HEK293 (cell line): ENCODE data around the gene NAPSA.

Experiments used
- CTCF ChIA-PET: fragments of 350-600 bp; formaldehyde crosslinking; extraction: SDS; loops from one replicate; lab custom pipeline; 2021; ENCODE audit warnings: antibody characterized with exemption; lab: Yijun Ruan, JAX
- POLR2A ChIA-PET: fragments of 300-600 bp; formaldehyde crosslinking; extraction: SDS; loops from one replicate; lab custom pipeline; 2020; ENCODE audit warnings: antibody characterized with exemption, inconsistent platforms; lab: Yijun Ruan, JAX
- H3K27ac ChIP-seq: fragments of 200-500 bp; sonication (Bioruptor generic); 2 replicates; pipeline ENCODE4 v1.5.1; 2014; ENCODE audit warnings: low read depth, low read length, control low read depth, inconsistent platforms; ENCODE audit errors: extremely low read depth
- H3K36me3 ChIP-seq, 2 experiments: fragments of 200-500 bp in 1 of 2; sonication (Bioruptor generic) in 1 of 2; 1 replicate in 1 of 2; 2 replicates in 1 of 2; pipeline ENCODE4 v1.5.1; 2014 to 2017; ENCODE audit warnings: inconsistent platforms in 2 of 2, low read length in 2 of 2; ENCODE audit not compliant: control insufficient read depth in 2 of 2, insufficient read depth in 1 of 2
- H3K4me1 ChIP-seq: fragments of 200-500 bp; sonication (Bioruptor generic); 2 replicates; pipeline ENCODE4 v1.5.1; 2014; ENCODE audit warnings: mild to moderate bottlenecking, low read length, inconsistent platforms; ENCODE audit not compliant: control insufficient read depth, insufficient read depth
- H3K4me3 ChIP-seq: 2 replicates; pipeline ENCODE4 v1.5.1; 2011; ENCODE audit warnings: low read depth, mild to moderate bottlenecking, control low read depth, low read length, moderate library complexity
- H3K9me3 ChIP-seq: fragments of 200-500 bp; sonication (Bioruptor generic); 2 replicates; pipeline ENCODE4 v1.5.1; 2014; ENCODE audit warnings: low read depth, low read length, inconsistent platforms; ENCODE audit not compliant: control insufficient read depth, insufficient read depth
- FEZF1 ChIP-seq: fragments of 450-650 bp; formaldehyde crosslinking; IDR thresholded peaks from 2 replicates; pipeline ENCODE4 v1.5.1; 2016; ENCODE audit warnings: missing biosample characterization, missing genetic modification characterization
- GLI4 ChIP-seq: fragments of 450-650 bp; formaldehyde crosslinking; IDR thresholded peaks from 2 replicates; pipeline ENCODE4 v1.5.1; 2016; ENCODE audit warnings: missing biosample characterization, missing genetic modification characterization
- GLIS1 ChIP-seq: fragments of 450-650 bp; formaldehyde crosslinking; IDR thresholded peaks from 2 replicates; pipeline ENCODE4 v1.5.1; 2016; ENCODE audit warnings: missing biosample characterization, missing genetic modification characterization
- KLF8 ChIP-seq: fragments of 450-650 bp; formaldehyde crosslinking; IDR thresholded peaks from 2 replicates; pipeline ENCODE4 v1.5.1; 2016; ENCODE audit warnings: missing biosample characterization, missing genetic modification characterization
- SP2 ChIP-seq: fragments of 450-650 bp; formaldehyde crosslinking; IDR thresholded peaks from 2 replicates; pipeline ENCODE4 v1.5.1; 2016; ENCODE audit warnings: missing biosample characterization, missing genetic modification characterization
- YY2 ChIP-seq: fragments of 450-650 bp; formaldehyde crosslinking; IDR thresholded peaks from 2 replicates; pipeline ENCODE4 v1.5.1; 2016; ENCODE audit warnings: missing biosample characterization, missing genetic modification characterization
- ZBTB21 ChIP-seq: fragments of 450-650 bp; formaldehyde crosslinking; IDR thresholded peaks from 2 replicates; pipeline ENCODE4 v1.5.1; 2017; ENCODE audit warnings: missing biosample characterization, missing genetic modification characterization
- ZBTB8A ChIP-seq: fragments of 450-650 bp; formaldehyde crosslinking; IDR thresholded peaks from 2 replicates; pipeline ENCODE4 v1.5.1; 2016; ENCODE audit warnings: missing biosample characterization, missing genetic modification characterization
- ZFHX2 ChIP-seq: fragments of 450-650 bp; formaldehyde crosslinking; conservative IDR thresholded peaks from 2 replicates; pipeline ENCODE4 v1.5.1; 2016; ENCODE audit warnings: missing biosample characterization, missing genetic modification characterization
- ZNF121 ChIP-seq: fragments of 450-650 bp; formaldehyde crosslinking; IDR thresholded peaks from 2 replicates; pipeline ENCODE4 v1.5.1; 2016; ENCODE audit warnings: missing biosample characterization, missing genetic modification characterization
- ZNF133 ChIP-seq: fragments of 450-650 bp; formaldehyde crosslinking; IDR thresholded peaks from 2 replicates; pipeline ENCODE4 v1.5.1; 2016; ENCODE audit warnings: missing biosample characterization, missing genetic modification characterization
- ZNF274 ChIP-seq, 2 experiments: fragments of 200-500 bp in 1 of 2; fragments of 450-650 bp in 1 of 2; sonication (Bioruptor generic) in 1 of 2; formaldehyde crosslinking in 1 of 2; IDR thresholded peaks; 2 replicates each; pipeline versions ENCODE4 v1.5.1 to v1.6.1; 2014 to 2016; ENCODE audit warnings: borderline replicate concordance in 1 of 2, inconsistent platforms in 1 of 2, low read length in 1 of 2, missing biosample characterization in 1 of 2, missing genetic modification characterization in 1 of 2
- ZNF391 ChIP-seq: fragments of 450-650 bp; formaldehyde crosslinking; IDR thresholded peaks from 2 replicates; pipeline ENCODE4 v1.5.1; 2016; ENCODE audit warnings: low read depth, missing biosample characterization, missing genetic modification characterization, borderline replicate concordance
- ZNF433 ChIP-seq: fragments of 450-650 bp; formaldehyde crosslinking; IDR thresholded peaks from 2 replicates; pipeline ENCODE4 v1.5.1; 2016; ENCODE audit warnings: missing biosample characterization, missing genetic modification characterization, low read depth
- ZNF510 ChIP-seq: fragments of 450-650 bp; formaldehyde crosslinking; IDR thresholded peaks from 2 replicates; pipeline ENCODE4 v1.5.1; 2018; ENCODE audit warnings: mild to moderate bottlenecking, missing genetic modification characterization, missing biosample characterization; ENCODE audit not compliant: insufficient replicate concordance
- ZNF585B ChIP-seq: fragments of 450-650 bp; formaldehyde crosslinking; IDR thresholded peaks from 2 replicates; pipeline ENCODE4 v1.5.1; 2016; ENCODE audit warnings: missing biosample characterization, missing genetic modification characterization
- ZNF76 ChIP-seq: fragments of 450-650 bp; formaldehyde crosslinking; IDR thresholded peaks from 2 replicates; pipeline ENCODE4; 2016; ENCODE audit warnings: low read depth, missing biosample characterization, missing genetic modification characterization, borderline replicate concordance
- ZNF768 ChIP-seq: fragments of 450-650 bp; formaldehyde crosslinking; IDR thresholded peaks from 2 replicates; pipeline ENCODE4 v1.5.1; 2018; ENCODE audit warnings: missing biosample characterization, mild to moderate bottlenecking, missing genetic modification characterization
- ZNF791 ChIP-seq: fragments of 450-650 bp; formaldehyde crosslinking; IDR thresholded peaks from 2 replicates; pipeline ENCODE4 v1.5.1; 2016; ENCODE audit warnings: missing biosample characterization, missing genetic modification characterization
- TF ChIP-seq, protein P1 (sequence below): fragments of 450-650 bp; formaldehyde crosslinking; IDR thresholded peaks from 2 replicates; pipeline ENCODE4 v1.5.1; 2016; ENCODE audit warnings: missing biosample characterization, missing genetic modification characterization
- TF ChIP-seq, protein P2 (sequence below): fragments of 450-650 bp; formaldehyde crosslinking; IDR thresholded peaks from 2 replicates; pipeline ENCODE4 v1.5.1; 2017; ENCODE audit warnings: missing biosample characterization, mild to moderate bottlenecking, missing genetic modification characterization, moderate library complexity
- TF ChIP-seq, protein P3 (sequence below): fragments of 450-650 bp; IDR thresholded peaks from 2 replicates; pipeline ENCODE4 v1.5.1; 2018; ENCODE audit warnings: missing biosample characterization, mild to moderate bottlenecking, missing genetic modification characterization
- TF ChIP-seq, protein P4 (sequence below): fragments of 450-650 bp; formaldehyde crosslinking; IDR thresholded peaks from 2 replicates; pipeline ENCODE4 v1.5.1; 2016; ENCODE audit warnings: missing biosample characterization, missing genetic modification characterization
- TF ChIP-seq, protein P5 (sequence below): fragments of 450-650 bp; formaldehyde crosslinking; IDR thresholded peaks from 2 replicates; pipeline ENCODE4 v1.5.1; 2016; ENCODE audit warnings: missing biosample characterization, missing genetic modification characterization

The NAPSA gene

DNA sequence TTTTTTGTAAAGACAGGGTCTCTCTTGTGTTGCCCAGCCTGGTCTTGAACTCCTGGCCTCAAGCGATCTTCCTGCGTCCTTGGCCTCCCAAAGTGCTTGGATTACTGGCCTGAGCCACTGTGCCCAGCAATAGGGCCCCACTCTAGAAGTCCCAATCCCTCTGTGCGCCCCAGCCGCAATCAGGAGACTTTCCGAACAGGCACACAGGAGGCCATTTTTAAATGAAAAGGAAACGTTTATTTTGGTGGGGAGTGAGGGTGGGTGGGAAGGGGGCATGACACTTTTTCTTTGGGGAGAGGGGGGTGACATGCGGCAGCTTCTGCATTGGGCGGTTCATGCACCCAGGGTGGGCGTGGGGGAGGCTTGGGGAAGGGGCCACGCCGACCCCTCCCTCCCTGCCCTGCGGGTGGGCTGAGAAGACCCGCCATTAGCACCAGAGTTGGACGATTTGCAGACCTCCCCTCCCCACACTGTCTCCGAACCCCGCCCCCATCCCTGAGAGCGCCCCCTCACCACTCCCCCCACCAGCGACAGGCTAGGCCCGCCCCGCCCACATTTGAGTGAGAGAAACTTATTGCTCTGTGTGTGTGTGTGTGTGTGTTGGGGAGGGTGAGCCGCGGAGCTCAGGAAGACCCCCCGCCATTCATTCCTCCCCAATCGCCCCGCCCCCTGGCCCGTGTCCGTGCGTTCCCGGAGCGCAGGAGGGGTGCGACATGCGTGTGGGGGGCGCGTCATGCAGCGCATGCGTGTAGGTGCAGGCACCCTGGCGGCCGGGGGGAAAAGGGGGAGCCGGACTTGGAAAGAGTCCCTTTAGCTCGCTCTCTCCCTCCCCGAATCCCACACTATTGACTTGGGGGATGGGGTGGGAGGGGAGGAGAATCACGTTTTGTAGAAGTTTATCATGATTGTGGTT lies 53.5 kb downstream of the NAPSA start (continued):
- TF ChIP-seq YY2 = peak; percentile 38; the same call in 1 of the 2 replicates
- TF ChIP-seq KLF8 (tag by site-specific recombination) = no peak
- TF ChIP-seq, all 188 proteins: peak for 22

DNA sequence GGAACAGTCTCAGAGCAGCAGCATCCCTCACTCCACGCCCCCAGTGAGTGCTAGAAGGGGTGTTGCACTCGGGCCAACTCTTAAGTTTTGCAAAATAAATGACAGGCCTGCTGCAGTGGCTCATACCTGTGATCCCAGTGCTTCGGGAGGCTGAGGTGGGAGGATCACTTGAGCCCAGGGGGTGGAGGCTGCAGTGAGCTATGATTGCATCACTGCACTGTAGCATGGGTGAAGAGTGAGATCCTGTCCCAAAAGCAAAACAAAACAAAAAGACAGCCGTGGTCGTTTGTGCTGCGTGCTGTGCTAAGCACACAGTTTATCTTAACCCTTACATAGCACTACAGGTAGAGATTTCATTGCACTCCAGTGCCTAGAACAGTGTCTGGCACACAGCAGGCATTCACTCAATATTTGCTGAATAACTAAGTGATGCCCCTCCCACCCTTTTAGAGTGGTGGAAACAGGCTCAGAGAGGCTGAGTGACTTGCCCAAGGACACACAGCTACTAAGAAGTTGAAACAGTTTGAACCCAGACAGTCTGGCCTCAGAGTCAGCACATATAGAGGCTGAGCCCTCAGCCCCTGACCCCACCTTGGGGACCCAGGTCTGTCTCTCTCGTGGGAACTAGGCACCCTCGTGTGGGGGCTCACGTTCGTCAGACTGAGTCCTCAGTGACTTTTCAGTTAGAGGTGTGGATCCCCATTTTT lies 54.5 kb downstream of the NAPSA start:
- peaks cover 9% of the 10 kb centered on the region for H3K4me1 ChIP-seq
- H3K9me3 ChIP-seq = no peaks in the 10 kb centered on the region
- H3K27ac ChIP-seq = no peak overlapping the region
- ChIA-PET POLR2A (no interaction called here), CTCF (no interaction called here)
- H3K4me3 ChIP-seq = no peak overlapping the region
- no peaks in the 10 kb centered on the region for H3K36me3 ChIP-seq
- TF ChIP-seq ZNF791 = no peak
- TF ChIP-seq SP2 (tag by site-specific recombination) = no peak
- no peak for TF ChIP-seq ZNF510
- TF ChIP-seq ZNF274 (IDR thresholded peaks at IDR 0.05; ENCODE audit: low read length) = no peak
- TF ChIP-seq ZNF274 (tag by site-specific recombination; IDR thresholded peaks at IDR 0.05; ENCODE audit: borderline replicate concordance) = no peak
- TF ChIP-seq FEZF1 (tag by site-specific recombination) = no peak
- TF ChIP-seq GLIS1 (tag by site-specific recombination) = 0 out of 2 replicates have a peak, but pooled peaks have one; percentile 16
- TF ChIP-seq ZNF76 (tag by site-specific recombination) = no peak
- TF ChIP-seq ZNF433 (tag by site-specific recombination) = no peak
- TF ChIP-seq, protein P1, sequence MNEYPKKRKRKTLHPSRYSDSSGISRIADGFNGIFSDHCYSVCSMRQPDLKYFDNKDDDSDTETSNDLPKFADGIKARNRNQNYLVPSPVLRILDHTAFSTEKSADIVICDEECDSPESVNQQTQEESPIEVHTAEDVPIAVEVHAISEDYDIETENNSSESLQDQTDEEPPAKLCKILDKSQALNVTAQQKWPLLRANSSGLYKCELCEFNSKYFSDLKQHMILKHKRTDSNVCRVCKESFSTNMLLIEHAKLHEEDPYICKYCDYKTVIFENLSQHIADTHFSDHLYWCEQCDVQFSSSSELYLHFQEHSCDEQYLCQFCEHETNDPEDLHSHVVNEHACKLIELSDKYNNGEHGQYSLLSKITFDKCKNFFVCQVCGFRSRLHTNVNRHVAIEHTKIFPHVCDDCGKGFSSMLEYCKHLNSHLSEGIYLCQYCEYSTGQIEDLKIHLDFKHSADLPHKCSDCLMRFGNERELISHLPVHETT (tag by site-specific recombination) = no peak
- TF ChIP-seq ZBTB8A = no peak
- peak; percentile 82; the same call in 1 of the 2 replicates for TF ChIP-seq ZNF768 (tag by site-specific recombination)
- TF ChIP-seq, protein P2, sequence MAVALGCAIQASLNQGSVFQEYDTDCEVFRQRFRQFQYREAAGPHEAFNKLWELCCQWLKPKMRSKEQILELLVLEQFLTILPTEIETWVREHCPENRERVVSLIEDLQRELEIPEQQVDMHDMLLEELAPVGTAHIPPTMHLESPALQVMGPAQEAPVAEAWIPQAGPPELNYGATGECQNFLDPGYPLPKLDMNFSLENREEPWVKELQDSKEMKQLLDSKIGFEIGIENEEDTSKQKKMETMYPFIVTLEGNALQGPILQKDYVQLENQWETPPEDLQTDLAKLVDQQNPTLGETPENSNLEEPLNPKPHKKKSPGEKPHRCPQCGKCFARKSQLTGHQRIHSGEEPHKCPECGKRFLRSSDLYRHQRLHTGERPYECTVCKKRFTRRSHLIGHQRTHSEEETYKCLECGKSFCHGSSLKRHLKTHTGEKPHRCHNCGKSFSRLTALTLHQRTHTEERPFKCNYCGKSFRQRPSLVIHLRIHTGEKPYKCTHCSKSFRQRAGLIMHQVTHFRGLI (tag by site-specific recombination) = no peak
- TF ChIP-seq, protein P3, sequence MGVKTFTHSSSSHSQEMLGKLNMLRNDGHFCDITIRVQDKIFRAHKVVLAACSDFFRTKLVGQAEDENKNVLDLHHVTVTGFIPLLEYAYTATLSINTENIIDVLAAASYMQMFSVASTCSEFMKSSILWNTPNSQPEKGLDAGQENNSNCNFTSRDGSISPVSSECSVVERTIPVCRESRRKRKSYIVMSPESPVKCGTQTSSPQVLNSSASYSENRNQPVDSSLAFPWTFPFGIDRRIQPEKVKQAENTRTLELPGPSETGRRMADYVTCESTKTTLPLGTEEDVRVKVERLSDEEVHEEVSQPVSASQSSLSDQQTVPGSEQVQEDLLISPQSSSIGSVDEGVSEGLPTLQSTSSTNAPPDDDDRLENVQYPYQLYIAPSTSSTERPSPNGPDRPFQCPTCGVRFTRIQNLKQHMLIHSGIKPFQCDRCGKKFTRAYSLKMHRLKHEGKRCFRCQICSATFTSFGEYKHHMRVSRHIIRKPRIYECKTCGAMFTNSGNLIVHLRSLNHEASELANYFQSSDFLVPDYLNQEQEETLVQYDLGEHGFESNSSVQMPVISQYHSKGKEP (tag by site-specific recombination) = no peak
- TF ChIP-seq ZBTB21 (tag by site-specific recombination) = no peak
- no peak for TF ChIP-seq GLI4
- TF ChIP-seq ZFHX2 (tag by site-specific recombination) = 0 out of 2 replicates have a peak, but pooled peaks have one; percentile 7
- no peak for TF ChIP-seq ZNF121 (tag by site-specific recombination)
- TF ChIP-seq, protein P4, sequence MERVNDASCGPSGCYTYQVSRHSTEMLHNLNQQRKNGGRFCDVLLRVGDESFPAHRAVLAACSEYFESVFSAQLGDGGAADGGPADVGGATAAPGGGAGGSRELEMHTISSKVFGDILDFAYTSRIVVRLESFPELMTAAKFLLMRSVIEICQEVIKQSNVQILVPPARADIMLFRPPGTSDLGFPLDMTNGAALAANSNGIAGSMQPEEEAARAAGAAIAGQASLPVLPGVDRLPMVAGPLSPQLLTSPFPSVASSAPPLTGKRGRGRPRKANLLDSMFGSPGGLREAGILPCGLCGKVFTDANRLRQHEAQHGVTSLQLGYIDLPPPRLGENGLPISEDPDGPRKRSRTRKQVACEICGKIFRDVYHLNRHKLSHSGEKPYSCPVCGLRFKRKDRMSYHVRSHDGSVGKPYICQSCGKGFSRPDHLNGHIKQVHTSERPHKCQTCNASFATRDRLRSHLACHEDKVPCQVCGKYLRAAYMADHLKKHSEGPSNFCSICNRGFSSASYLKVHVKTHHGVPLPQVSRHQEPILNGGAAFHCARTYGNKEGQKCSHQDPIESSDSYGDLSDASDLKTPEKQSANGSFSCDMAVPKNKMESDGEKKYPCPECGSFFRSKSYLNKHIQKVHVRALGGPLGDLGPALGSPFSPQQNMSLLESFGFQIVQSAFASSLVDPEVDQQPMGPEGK (tag by site-specific recombination) = peak; percentile 42; the same call in 1 of the 2 replicates
- no peak for TF ChIP-seq ZNF391
- TF ChIP-seq ZNF585B = no peak
- TF ChIP-seq, protein P5, sequence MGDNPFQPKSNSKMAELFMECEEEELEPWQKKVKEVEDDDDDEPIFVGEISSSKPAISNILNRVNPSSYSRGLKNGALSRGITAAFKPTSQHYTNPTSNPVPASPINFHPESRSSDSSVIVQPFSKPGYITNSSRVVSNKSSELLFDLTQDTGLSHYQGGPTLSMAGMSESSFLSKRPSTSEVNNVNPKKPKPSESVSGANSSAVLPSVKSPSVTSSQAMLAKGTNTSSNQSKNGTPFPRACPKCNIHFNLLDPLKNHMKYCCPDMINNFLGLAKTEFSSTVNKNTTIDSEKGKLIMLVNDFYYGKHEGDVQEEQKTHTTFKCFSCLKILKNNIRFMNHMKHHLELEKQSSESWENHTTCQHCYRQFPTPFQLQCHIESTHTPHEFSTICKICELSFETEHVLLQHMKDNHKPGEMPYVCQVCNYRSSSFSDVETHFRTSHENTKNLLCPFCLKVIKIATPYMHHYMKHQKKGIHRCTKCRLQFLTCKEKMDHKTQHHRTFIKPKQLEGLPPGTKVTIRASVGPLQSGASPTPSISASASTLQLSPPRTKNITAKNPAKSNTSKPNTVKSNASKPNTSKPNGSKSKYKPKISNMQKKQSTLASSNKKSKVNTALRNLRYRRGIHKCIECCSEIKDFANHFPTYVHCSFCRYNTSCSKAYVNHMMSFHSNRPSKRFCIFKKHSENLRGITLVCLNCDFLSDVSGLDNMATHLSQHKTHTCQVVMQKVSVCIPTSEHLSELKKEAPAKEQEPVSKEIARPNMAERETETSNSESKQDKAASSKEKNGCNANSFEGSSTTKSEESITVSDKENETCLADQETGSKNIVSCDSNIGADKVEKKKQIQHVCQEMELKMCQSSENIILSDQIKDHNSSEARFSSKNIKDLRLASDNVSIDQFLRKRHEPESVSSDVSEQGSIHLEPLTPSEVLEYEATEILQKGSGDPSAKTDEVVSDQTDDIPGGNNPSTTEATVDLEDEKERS = no peak
- TF ChIP-seq ZNF133 (tag by site-specific recombination) = no peak
